Measurements from ENCODE around the gene FANCL.

- TF ChIP-seq POLR2A (IDR thresholded peaks at IDR 0.05) (no peak), CTCF (IDR thresholded peaks at IDR 0.05) (no peak)
Measured at GRCh38 chr2:58138396-58139030, 102.6 kb downstream of the FANCL start.
